Ammon's horn (tissue), 1 donor: ENCODE measurements around the gene DGKB.
A peak's percentile ranks its signal among the peaks of the same experiment; 100 is the strongest.

Experiments used
- DNase-seq: peaks from one replicate; pipeline ENCODE4 v3.0.0-alpha.2; 2016; ENCODE audit warnings: low spot score

Gene DGKB

DNA sequence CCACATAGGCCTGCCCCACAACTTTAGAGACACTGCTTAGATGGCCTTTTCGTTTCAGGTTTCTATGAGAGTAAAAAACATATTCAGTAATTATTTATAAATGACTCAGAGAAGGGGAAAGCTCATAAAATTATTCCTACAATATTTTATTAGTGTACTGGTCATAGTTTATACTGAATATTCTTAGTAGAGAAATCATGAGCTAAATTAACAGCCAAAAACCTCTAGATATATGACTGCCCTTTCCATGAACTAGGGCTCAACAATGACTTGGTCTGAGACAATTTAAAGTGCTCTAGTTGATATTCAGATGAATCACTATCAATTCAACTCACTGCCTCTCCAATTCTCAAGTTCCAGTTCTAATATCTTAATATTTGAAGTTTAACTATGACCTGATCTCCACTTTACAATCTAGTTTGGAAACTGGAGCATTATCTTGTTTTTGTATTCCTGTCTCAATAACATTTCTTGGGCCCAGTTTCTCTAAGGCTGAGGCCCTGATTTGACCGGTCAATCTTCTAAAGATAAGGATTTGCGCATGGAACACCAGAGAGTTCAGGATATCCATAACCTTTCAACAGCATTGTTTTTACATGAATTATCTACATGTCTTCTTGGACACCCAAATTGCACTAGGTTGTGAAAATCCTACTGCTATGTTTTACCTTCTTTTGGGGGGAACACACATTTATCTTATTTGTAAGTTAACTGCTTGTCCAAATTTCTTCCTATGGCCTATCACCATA is 141.6 kb downstream of the DGKB start:
- no peak for DNase-seq

- DNase-seq, result no peak
Measured at GRCh38 chr7:14759785-14760184, 142.8 kb downstream of the DGKB start.

- no peak for DNase-seq
Measured at GRCh38 chr7:14754631-14755030, 147.9 kb downstream of the DGKB start.

- no peak for DNase-seq
Measured at GRCh38 chr7:14752301-14752700, 150.2 kb downstream of the DGKB start.

DNA sequence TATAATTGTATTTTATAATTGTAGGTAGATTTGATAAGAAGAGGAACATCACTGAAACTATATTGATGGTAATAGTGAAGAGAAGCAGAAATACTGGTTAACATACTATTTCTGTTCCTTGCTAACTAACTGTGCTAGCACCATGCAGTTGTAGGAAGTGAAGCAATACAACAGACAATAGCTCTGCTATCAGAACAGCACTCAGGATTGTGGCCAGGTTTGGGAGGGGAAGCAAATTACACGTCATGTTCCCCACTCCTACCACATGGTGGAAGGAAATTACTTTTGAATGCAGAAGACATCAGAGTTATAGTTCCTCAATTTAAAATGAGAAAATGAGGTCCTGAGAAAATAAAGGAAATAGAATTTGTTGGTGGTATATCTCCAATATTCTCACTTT is 151.1 kb downstream of the DGKB start:
- DNase-seq, result no peak

GRCh38 chr7:14748461-14748860 is 154.1 kb downstream of the DGKB start:
- no peak for DNase-seq

GRCh38 chr7:14747701-14748100 is 154.8 kb downstream of the DGKB start:
- peak; percentile 16 for DNase-seq

DNA sequence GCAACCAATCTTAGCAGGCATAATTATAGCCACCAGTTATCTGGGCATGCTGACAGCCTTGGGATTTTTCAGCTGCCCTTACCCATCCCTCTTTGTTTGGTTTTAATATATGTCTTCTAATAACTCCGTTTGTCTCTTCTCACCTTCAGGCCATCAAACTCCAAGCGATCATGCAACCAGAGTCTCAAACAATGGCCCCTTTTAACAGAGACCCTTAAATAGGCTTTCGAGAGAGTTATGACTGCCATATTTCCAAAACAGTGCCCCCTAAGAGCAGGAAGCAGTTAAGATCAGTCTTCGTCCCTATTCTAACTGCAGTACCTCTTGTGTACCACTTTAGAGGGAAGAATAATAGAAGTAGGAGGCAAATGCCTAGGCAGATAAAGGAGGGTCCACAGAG is 157.5 kb downstream of the DGKB start:
- no peak for DNase-seq

GRCh38 chr7:14740606-14741005 is 161.9 kb downstream of the DGKB start:
- no peak for DNase-seq

DNA sequence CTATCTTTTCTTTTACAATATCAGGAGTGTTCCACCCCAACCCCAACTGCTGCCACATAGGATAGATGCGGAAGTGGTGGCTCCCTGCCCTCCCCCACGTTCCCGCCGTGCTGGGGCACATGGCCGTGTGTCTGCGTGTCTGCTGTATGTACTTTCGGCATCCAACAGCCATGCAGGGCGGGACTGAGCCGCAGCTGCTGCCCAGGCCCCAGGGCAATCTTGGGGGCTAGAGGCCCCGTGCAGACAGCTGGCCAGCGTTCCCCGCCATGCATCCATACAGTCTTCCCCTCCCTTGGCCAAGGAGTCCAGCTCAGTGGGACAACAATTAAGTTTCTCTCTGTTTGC is 162.7 kb downstream of the DGKB start:
- no peak for DNase-seq

DNA sequence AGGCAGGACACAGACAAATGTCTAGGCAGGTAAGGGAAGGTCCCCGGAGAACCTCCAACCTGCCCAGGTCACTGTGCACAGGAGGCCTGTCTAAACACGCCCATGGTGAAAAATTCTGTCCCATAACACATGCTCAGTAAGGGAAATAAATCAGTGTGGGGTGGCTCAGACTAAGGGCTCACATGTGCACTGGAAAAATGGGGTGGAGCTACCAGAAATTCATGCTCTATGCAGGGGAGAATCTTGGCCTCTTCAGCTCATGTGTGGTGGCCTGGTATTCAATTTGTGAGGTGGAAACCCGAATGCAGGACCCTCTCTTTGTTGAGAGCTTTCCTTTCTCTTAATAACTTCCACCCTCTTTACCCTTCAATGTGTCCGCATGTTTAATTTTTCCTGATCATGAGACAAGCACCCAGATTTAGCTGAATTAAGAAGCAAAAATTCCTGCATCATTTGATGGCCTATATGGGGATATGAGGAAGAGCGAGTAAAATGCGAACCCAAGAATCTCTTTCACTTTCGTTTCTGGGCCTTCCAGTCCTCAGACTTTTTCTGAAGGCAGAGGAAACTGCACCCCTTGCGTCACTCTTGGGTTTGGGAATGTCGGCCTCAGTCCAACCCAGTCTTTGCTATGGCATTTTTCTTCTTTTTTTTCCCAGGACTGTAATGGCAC is 163.2 kb downstream of the DGKB start:
- DNase-seq, result no peak

GRCh38 chr7:14738086-14738485 is 164.5 kb downstream of the DGKB start:
- DNase-seq, result no peak

DNA sequence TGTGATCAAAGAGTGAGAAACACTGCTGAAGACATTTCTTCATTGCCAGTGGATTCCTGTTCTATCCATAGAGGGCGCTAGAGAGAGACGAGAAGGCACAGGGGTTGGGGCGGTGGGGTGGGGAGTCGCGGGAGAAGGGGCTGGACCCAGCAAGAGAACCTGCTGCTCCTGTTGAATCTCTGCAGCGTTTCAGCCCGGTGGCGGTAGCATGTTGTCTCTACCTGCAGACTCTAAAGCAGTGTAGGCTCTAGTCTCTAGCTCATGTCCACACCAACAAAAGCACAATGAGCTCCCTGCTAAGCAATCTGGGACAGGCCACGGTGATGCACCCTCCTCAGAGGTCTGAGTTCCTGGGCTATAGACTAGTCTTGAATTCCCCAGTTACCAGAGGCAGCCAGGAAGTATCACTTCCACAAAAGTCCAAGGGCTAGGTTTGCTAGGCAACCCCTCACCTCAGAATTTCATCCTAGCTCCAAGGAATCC is 167.7 kb downstream of the DGKB start:
- DNase-seq, result no peak

DNA sequence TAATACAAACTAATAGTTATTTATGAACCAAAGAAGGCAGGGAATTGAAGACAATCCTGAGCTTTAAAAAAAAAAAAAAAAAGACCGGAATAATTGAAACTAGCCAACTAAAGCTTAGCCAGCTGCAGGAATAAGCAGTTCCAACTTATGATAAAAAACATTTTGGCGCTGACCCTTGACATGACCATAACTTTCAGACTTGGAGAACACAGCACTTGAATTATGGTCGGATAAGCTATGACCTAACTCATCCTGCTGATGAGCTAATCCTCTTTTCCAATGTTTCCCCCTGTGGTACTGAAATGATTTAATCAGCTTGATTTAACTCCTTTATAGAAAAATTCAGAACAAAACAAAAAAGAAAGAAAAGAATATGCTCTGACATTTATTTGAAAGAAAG is 181.8 kb downstream of the DGKB start:
- no peak for DNase-seq

DNA sequence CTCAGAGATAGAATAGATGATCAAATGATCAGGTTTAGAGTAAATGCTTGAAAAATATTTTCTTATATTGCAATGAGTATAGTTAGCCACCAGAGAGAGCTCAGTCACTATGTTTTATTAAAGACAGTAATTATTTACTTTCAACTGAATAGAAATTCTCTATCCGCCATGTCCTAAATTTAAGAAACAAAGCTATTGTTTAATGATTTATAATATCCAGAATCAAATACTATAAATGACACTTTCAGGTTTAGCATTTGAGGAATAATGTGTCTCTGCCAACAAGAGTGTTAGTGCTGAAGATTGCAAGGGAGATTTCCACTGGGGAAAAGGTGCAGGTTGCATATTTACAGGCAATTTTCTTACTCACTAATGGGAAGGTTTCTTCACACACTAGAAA is 184.7 kb downstream of the DGKB start:
- DNase-seq, result no peak

- DNase-seq, result no peak
Measured at GRCh38 chr7:14717169-14717568, 185.4 kb downstream of the DGKB start.

- no peak for DNase-seq
Measured at GRCh38 chr7:14714161-14714728, 188.3 kb downstream of the DGKB start.

DNA sequence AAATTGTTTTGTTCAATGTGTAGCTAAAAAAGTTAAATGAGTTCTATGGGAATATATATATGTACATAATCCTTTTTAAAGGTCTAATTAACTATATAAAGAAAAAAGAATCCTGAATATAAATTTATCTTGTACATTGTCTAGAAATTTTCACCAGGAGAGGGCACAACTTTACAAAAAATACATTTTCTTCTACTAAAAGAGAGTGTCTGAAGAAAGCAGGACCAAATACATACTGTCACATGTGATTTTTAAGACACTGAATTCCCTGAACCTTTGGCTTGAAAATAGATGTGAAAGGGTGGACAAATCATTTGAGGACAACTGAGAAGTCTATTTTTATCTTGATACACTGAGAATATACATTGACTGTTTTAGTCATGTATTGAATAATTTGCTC is 204.3 kb downstream of the DGKB start:
- DNase-seq, result no peak

- DNase-seq, result no peak
Measured at GRCh38 chr7:14697684-14698083, 204.9 kb downstream of the DGKB start.

DNA sequence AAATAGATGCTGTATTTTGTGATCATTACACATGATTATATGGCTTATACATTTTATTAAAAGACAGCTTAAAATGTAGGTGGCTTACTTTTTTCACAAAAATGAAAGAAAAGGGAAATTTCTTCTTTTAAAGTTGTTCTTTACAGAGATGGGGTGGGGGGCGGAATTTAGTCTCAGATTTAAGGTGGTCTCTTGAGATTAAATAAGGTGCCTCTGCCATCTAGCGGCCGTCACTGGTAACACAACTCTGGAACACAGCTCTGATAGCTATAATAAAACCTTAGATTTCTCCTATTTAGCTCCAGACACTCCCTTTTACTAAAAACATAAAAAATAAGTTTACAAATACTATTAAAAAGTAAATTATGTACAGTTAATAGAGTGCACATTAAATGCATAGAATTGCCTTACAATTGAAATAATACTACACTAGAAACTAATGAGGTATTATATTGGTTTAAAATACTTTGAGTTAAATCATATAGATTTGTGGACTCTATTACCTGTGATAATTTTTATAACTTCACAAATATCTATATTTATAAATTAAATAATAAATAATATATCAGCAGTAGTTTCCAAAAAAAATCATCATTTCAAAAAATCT is 210.9 kb downstream of the DGKB start:
- DNase-seq, result peak; percentile 59

DNA sequence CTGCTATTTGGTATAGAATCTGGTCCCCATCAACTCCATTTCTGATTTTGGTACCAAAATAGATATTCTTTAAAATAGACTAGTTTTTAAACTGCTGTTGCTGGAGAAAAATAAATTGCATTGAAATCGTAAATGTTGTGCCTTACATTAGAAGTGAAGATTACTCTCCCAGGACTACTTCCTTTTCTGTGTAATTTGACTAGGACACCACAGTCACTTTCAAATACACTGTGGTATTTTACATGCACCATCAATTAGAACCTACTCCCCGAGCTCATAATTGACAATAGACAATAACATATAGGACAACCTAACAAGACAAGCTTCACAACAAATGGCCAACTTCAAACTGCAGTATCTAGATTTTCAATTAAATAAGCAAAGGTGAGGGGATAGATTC is 211.5 kb downstream of the DGKB start:
- DNase-seq, result no peak

DNA sequence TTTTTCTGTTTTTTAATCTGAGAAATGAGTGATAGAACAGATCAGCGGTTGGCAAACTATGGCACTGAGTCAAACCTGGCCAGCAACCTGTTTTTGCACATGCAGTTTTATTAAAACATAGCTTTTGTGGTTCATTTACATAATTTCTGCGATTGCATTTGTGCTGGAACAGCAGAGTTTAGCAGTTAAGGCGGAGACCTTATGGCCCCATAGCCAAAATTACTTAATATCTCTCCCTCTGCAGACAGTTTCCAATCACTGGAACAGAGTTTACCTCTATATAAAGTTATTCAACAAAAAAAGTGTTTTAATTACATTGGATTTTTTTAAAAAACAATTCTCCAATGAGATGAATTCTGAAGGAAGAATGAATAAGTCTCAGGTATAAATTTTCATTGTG is 212.1 kb downstream of the DGKB start:
- DNase-seq, result no peak

DNA sequence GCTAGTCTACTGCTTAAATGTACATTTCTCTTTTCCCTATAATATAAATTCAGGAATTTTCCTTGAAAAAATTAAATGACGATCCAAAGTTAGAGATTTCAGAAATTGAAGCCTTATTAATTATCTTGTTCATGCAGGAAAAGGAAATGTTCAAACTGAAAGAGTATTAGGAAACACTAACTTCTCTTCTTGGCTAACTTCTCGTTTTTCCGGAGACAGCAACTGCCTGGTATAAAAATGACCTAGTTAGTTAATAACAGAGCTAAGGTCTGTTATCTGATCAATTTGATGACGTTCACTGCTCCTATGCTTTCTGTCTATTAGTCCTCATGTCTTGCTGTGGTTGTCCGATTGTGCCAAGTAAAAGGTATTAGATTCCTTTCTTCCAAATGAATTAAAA is 212.5 kb downstream of the DGKB start:
- no peak for DNase-seq
